GM18517 (cell line): ENCODE results near the gene ADCY9.

Experiments
- ATAC-seq: cut with Tn5 transposase; IDR thresholded peaks from one replicate; pipeline ENCODE4 v1.9.1; 2021; ENCODE audit warnings: mild to moderate bottlenecking, moderate library complexity; ENCODE audit not compliant: unreplicated experiment

The ADCY9 gene

DNA sequence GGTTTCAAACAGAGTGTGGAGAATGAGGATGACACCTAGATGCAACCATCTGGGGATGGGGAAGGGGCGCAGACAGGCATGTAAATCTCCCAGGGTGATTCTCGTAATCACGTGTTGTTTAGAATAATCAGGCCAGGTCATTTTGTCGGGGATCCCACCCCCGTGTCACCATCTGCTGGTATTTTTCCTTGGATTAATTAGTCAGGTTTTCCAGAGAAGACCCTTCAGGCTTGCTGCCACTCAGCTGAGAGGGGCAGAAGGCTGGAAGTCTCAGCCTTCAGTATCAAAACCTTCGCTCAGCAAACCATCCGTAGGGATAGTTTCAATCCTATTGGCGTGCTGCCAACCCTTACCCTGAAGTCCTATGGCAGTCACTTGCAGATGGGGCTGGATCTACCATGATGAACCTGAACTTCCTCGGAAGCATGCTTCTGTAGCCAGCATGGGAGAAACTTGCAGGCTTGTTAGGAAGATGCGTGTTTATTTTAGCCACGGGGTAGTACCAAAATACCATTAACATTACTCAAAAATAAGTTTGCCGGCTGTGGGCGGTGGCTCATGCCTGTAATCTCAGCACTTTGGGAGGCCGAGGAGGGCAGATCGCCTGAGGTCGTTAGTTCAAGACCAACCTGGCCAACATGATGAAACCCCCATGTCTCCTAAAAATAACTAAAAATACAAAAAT is 7.5 kb upstream of the ADCY9 start:
- no peak for ATAC-seq

DNA sequence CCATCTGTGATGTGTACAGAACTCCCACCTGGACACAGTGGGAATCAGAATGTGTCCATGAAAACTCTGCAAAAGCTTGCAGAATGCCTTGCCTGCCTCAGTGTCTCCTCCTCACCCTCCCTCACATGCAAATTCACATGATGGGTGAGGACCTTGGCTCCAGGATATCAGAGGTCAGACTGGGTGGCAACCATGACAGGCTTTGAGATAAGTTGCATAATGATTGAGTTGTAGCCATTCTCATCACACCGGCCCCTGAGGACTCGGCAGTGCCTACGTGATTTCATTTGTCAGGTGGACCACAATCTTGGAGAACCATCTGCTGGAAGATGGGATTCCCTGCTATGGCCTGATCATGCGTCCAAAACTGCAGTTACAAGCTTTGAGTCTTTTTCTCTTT is 3.9 kb upstream of the ADCY9 start:
- no peak for ATAC-seq

DNA sequence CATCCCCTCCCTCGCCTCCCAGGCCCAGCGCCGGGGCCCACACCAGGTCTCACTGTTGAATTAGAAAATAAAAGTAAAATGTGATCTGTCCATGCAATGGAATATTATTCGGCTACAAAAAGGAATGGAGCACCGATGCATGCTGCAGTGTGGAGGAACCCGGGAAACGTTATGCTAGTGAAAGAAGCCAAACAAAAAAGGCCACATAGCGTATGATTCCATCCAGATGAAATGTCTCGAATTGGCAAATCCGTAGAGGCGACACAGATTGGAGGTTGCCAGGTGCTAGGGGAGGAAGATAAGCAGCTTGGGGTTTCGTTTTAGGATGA is 972 bp upstream of the ADCY9 start:
- ATAC-seq, result no peak

DNA sequence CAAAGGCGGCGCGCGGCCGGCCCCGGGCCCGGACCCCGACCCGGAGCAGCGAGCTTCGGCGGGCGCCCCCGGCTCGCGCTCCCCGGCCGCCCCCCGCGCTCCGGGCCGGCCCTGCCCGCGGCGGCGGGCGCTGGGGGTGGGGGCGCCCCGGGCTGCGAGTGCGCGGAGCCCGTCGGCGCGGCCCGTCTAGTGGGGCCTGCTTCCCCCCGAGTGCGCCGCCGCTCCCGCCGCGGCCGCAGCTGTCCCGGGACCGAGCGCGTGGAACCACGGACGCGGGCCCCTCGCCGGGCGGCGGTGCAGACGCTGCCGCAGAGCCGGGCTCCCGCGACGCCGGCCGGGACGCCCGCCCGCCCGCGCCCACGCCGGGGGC is 308 bp downstream of the ADCY9 start:
- ATAC-seq, result no peak

DNA sequence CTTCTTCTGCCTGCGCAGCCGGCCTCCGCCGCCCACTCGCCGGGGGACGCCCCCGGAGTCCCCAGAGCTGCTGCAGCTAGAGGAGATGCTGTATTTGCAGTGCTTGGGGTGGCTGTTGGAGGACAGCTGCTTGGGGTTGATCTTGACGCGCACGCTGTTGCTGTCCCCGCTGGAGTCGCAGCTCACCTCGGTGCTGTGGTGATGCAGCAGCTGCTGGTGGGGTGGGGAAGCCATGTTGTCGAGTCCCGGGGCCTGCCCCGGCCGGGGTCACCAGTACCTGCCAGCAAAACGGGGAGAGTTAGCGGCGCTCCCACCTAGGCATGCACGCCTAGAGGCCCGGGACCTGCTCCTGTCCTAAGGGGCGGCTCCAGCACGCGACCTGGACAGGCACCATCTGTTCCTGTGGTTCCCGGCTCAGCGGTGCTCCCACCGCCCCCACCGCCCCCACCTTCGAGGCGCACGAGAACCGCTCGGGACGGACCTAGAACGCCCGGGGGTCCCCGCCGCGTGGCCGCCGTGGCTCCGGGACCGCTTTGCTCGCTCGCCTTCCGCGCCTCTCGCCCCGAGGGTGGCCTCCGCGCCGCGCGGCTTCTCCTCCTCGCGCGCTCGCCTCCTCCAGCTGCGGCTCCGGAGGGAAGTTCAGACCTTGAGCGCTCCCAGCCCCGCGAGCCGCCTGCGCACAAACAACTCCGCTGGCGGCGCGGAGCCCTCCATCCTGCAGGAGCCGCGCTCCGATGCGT is 863 bp downstream of the ADCY9 start:
- no peak for ATAC-seq

DNA sequence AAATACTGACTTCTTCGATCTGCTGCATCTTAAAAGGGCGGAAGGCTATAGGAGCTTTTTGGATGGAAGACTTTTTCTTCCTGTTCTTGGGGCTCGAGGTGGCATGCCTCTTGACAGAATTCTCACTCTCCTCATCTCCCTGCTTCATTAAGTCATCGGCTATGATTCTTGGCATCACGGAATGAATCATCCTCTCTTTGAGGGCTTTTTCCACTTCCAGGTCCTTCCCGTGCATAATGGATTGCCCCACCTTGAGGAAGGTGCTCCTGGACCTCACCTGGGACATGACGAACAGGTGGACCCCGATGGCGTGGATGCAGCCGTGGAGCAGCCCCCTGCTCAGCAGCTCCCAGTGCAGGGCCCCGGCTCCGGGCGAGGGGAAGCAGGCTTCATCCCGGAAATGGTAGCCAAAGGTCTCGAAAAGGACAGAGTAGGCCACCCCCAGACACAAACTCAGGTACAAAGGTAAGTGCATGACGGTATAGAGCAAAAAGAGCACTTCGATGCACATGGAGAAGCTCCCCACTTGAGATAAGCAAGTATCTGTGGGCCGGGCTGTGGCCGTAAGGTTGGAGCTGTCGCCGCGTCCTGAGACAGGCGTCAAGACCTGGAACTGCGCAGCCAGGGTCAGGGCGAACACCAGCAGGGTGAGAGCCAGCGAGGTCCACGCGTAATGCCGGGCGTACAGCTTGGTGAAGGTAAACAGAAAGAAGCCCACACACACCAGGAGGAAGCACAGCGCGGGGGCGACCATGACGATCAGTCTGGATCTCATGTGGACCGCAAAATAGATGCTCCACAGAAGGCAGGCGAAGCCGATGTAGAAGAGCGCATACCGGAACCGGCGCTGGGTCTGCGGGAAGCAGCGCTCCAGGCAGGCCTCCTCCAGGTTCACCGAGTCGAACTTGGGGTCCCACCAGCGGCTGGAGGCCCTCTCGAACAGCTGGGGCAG is 1.7 kb downstream of the ADCY9 start:
- ATAC-seq, result no peak

DNA sequence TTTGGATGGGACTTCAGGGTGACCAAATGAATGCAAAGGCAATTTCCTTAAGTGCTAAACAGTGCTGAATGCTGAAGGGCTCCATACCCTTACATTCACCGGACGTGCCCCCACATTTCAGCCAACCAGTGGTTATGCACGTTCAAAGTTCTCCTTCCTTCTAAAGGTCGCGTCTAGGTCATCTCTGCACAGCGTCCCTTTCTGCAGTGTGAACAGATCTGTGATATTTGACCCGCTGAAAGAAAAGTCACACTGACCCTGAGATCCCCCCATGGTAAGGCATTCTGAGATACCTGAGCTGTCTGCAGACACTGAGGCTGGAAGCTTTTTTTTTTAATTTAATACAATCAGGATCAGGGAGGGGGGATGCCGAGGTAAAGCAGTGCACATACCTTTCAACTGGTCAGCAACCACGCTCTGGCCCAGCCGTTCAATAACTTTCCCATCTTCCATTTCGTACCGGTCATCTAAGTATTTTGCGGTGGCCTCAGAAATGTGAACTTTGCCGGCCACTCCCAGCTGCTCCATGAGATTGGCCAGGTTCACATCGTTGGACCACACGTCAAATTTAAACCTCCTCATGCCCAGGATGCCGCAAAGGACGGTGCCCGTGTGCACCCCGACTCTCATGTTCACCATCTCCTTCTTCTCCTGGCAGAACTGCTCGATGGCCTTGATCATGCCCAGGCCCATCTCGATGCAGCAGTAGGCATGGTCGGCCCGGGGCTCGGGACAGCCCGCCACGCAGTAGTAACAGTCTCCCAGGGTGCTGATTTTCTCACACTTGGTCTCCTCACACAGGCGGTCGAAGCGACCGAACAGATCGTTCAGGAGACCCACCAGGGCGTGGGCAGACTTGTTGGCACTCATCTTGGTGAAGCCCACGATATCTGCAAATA is 2.6 kb downstream of the ADCY9 start:
- ATAC-seq, result no peak

DNA sequence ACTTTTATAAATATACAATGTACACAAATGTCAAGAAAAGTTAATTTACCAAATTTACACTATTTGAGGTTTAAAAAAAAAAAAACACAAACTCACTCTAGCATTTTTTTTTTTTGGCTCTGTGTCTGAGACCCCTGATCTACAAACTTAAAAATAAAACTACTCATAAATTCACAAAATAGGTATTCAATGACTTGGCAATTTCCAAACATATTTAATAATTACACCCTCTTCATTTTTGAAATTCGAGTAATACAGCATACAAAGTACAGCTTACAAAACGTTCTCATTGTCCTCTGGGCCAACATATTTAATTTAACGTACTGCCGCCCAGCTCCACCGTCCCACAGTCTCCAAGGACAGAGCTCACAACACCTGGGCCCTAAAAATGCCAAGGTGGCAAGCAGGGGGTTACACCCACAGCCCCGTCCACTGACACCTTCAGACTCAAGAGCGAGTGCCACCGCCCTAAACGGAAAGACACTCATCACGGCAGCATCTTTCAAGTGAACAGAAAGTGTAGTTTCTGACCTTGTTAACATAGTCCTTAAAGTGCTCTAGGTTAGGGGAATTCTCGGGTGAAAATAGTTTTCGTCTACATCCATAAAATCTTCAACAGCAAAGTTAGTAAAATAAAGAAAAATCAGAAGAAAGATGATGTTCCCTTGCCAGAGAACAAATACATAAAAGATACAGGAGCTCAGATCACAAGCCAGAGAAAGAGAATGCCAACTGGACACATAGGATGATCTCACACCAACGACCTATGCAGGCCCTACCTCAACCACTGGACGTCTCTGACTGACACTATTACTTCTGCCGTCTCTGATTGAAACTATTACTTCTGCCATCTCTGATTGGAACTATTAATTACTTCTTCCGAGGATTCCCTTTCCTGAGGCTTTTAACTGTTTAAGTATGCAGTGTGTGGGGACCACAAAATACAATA is 4.2 kb downstream of the ADCY9 start:
- no peak for ATAC-seq

DNA sequence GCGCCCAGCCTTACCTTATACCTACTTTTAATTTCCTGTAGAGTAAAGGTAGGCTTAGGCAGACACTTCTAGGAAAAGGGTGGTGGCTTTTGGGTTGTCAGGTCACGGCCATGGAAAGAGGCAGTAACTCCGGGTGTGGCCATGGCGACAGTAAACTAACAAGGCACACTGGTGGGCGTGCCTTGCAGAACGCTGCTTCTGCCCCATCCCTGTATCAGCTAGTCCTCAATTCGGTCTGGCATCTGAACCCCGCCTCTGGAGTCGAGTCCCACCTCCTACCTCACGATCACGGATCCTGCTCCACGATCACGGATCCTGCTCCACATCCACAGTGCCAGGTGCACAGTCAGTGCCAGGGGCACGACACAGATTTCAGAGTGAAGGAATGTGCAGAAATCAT is 5.6 kb downstream of the ADCY9 start:
- no peak for ATAC-seq

DNA sequence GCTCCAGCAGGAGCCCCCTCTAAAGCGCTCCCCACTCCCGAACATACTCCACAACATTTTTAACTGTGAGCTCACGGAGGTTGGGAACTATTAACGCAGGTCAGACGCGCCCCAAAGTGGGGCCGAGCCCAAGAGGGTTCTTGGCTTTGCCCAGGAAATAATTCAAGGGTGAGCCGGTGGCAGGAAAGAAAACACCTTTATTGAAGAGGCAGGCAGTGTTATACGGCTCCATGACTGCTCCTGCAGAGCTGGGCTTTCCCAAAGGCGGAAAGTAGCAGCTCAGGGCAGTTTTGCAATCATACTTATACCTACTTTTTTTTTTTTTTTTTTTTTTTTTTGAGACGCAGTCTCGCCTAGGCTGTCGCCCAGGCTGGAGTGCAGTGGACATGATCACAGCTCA is 6.2 kb downstream of the ADCY9 start:
- ATAC-seq, result no peak

DNA sequence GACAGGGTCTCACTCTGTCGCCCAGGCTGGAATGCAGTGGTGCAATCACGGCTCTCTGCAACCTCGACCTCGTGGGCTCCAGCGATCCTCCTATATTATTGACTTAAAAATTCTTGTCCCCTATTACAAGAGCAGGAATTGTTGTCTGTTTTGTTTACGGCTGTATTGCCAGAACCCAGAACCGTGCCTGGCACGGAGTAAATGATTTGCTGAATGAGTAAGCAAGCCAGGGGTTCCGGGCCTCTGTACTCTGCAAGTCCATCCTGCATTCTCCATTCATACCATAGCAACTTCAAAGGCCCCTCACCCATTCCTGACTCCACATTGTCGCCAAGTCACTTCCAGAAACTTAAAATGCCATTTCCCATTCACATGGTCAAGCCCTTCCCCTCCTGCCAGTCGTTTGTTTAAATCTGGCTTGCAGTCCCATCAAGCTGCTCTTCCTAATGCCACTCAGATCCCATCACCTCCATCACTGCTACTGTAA is 6.9 kb downstream of the ADCY9 start:
- no peak for ATAC-seq

DNA sequence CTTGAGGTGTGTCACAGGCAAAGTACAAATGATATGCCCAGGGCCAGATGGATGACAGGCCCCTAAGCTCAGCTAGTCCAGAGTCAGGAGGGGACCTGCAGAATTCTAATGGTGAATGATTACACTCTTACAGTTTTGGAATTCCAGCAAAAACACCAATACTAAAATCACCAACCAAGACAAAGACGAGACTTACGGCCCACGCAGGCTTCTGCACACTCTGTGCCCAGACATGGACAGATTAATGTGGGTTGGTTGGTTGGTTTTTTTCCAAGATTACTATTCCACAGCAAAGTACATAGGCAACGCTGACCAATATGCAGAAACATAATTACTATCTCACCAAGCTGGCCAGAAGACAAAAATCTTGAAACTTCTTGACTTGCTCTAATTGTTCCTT is 9.7 kb downstream of the ADCY9 start:
- no peak for ATAC-seq

DNA sequence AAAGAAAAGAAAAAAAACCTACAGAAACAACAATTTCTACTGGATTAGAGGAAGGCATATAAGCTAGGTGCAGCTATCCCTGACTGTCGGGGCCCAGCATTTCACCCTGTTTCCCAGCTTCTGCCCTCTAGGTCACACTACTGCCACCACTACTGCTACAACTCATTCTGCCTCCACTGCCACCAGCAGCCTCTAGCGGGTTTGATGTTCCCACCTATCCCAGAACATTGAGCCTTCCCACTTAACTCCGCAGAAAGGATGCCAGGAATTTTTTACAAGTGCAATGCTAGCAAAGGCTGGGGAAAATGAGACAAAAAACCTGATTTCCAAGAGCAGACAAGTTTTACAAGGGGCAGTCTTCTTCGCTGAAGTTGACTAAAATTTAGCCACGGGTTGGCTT is 10.4 kb downstream of the ADCY9 start:
- ATAC-seq, result no peak

DNA sequence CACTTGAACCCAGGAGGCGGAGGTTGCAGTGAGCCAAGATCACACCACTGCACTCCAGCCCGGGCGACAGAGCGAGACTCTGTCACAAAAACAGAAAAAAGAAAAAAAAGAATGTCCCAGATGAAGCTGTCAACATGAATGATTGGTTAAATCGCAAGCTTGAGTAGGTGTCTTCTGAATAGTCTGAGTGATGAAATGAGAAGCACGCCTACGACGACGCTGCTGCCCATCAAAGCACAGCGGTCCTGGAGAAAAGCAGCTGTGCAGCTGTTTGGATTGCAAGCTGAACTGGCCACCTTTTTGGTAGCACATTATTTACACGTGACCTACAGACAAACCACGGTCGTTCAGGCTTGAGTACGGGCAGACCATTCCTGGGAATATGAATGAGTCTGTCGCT is 12.5 kb downstream of the ADCY9 start:
- no peak for ATAC-seq

DNA sequence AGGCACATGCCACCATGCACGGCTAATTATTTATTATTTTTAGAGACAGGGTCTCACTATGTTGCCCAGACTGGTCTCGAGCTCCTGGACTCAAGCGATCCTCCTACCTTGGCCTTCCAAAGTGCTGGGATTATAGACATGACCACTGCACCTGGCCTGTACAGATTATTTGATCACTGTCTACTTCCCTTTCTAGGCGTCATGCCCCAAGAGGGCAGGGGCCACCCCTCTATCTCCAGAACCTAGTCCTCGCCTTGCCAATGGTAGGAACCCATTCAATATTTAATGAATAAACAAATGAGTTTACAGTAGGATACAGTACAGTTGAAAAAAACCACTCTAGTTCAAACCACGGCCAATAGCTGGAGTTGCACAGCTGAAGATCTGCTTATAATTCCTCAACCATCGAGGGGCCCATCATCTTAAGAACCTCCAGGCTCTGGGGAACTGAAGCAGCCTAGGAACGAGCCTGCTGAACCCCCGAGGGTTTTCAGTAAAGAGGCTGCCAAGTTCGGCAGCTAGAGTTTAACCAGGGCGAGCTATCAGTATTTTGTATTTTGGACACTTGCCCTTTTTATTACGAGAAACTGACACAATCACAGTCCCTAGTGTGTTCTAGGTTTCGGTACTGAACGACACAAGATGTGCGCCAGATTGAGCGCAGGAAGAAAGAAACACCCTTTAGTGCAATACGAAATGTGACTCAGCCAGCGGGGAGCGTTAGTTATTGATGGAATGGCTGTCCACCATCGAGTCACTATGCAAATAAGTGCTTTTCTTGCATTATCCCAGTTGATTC is 14.6 kb downstream of the ADCY9 start:
- no peak for ATAC-seq

DNA sequence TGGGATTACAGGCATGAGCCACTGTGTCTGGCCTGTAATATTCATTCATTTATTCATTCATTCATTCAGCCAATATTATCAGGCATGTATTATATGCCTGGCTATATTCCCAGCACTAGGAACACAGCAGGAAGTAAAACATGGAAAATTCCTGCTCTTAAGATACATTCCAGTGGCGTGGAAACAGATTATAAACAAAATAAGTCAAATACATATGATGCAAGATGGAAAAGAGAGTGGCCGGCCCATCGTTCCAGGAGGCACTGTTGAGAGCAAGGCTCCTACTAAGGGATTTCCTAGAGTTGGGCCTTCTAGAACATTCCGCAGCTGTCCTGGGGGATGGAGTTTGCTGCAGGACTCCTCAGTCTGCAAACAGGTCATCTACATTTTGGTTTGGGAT is 17.7 kb downstream of the ADCY9 start:
- no peak for ATAC-seq

DNA sequence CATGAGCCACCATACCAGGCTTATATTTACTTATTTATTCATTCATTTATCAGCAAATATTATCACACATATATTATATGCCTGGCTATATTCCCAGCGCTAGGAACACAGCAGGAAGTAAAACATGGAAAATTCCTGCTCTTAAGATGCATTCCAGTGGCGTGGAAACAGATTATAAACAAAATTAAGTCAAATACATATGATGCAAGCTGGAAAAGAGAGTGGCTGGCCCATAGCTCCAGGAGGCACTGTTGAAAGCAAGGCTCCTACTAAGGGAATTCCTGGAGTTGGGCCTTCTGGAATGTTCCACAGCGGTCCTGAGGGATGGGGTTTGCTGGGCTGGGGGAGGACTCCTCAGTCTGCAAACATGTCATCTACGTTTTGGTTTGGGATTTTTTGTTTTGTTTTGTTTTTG is 18.4 kb downstream of the ADCY9 start:
- ATAC-seq, result no peak

DNA sequence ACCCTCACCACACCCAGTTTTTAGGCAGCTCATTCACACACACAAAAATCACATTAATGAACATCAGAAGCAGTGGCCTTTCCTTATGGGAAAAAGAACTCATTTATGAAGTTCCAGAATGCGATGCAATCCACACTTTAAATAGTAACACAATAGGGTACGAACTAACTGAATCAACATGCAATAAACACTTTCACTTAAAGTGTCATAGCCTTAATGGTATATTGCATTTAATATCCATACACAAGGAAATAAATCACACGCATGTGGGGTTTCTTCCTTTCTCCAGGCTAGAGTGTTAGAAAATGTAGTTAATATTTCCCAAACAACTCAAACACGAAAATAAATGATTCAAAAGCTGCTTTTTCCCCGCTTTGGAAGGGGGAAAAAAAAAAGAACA is 19.7 kb downstream of the ADCY9 start:
- no peak for ATAC-seq
